Measurements from ENCODE around the gene UVRAG.

UVRAG gene

GRCh38 chr11:76181371-76181770 is 366.4 kb downstream of the UVRAG start:
- DNase-seq: no peak

- no peak for DNase-seq
Observed at GRCh38 chr11:76184551-76184993, 369.6 kb downstream of the UVRAG start.

- no peak for DNase-seq
Observed at GRCh38 chr11:76185511-76185910, 370.5 kb downstream of the UVRAG start.

DNA sequence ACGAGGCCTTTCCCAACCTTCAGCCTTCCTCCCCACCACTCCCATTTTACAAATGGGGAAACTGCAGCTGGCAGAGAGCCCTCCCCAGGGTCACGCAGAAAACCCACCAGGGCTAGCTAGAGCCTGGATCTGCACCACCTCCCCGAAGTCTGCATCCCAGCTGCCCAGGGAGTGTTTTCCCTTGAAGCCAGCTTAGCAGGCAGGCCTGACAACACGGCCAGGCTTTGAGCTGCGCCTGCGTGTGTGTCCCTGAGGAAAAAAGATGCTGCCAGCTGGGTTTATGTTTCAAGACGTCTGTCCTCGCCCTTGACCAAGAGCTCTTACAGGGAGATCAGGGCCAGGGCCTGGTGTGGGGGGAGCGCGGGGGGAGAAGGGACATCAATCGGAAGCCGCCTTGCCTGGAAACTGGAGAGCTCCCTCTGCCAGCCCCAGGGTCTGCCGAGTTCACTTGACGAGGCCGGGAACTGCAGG is 371.0 kb downstream of the UVRAG start:
- DNase-seq: no peak

GRCh38 chr11:76186776-76187279 is 371.8 kb downstream of the UVRAG start:
- no peak for DNase-seq

GRCh38 chr11:76188873-76189272 is 373.9 kb downstream of the UVRAG start:
- no peak for DNase-seq

DNA sequence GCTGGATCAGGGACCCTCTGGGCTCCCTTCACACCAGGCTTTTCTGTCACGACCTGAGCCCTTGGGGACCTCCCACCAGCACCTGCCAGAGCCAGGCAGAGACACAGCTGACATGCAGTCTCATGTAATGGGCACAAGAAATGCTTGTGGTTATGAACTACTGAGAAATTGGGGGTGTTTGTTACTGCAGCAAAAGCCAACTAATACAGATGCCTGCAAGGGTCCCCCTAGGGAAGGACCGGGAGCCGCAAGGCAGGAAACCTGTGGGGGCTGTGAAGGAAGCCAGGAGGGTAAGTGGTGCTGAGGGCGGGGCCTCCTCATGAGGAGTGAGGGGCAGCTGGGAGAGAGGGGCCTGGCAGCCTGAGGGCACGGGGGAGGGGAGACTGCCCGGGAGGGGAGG is 374.7 kb downstream of the UVRAG start:
- no peak for DNase-seq

- no peak for DNase-seq
Observed at GRCh38 chr11:76190376-76190775, 375.4 kb downstream of the UVRAG start.

All from kidney glomerular epithelial cell (primary cell).